ENCODE results near the gene ANKRD17.

Gene ANKRD17

DNA sequence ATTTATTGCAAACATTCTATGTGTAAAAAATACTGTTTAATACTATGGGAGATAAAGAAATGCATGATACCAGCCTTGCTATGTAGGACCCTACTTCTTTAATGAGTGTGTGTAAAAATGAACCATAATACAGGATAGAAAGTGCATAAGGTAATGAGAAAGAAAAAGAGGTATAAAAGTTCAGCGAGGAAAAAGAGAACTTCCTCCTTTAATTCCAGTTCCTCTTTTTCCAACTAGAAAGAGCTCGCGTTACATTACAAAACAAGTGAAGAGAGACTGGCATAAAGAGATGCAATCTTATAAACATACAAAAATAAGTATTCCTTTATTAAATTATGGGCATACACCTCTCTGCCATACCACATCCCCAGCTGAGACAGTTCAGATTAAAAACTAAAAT is 77.4 kb downstream of the ANKRD17 start:
- Histone ChIP-seq H3K18ac (ENCODE audit: low read length) (no peak overlapping the region), H3K27me3 (ENCODE audit: insufficient read depth, low read length, poor library complexity) (no peaks in the 10 kb centered on the region), H3K56ac (ENCODE audit: low read length) (no peak overlapping the region), H3K4ac (ENCODE audit: low read depth, low read length) (no peak overlapping the region), H2BK5ac (ENCODE audit: low read length) (no peak overlapping the region), H3K36me3 (ENCODE audit: control insufficient read depth, insufficient read depth, low read length) (no peaks in the 10 kb centered on the region), H3K79me2 (ENCODE audit: control insufficient read depth, insufficient read depth, low read length) (peaks cover 6% of the 10 kb centered on the region), H3K79me1 (ENCODE audit: low read length) (no peaks in the 10 kb centered on the region), H3K4me2 (ENCODE audit: low read length) (no peak overlapping the region), H2BK120ac (ENCODE audit: low read depth, low read length) (no peak overlapping the region), H3K9ac (ENCODE audit: low read length) (no peak overlapping the region), H3K27ac (ENCODE audit: low read depth, low read length) (no peak overlapping the region), H2AK5ac (ENCODE audit: low read length) (no peak overlapping the region), H2BK15ac (replicated peaks; ENCODE audit: low read depth) (no peak overlapping the region), H3K4me1 (ENCODE audit: control insufficient read depth, low read depth, low read length) (no peaks in the 10 kb centered on the region), H4K8ac (ENCODE audit: low read depth, low read length) (no peak overlapping the region), H3K4me3 (ENCODE audit: low read length) (no peak overlapping the region), H4K5ac (ENCODE audit: low read length) (no peak overlapping the region), H3K23ac (ENCODE audit: low read length) (no peak overlapping the region)
- no peak for DNase-seq
- no CpG with 5 or more reads among the region's 3 CpGs for WGBS (ENCODE audit: extremely low coverage, insufficient coverage, low lambda C conversion rate)

DNA sequence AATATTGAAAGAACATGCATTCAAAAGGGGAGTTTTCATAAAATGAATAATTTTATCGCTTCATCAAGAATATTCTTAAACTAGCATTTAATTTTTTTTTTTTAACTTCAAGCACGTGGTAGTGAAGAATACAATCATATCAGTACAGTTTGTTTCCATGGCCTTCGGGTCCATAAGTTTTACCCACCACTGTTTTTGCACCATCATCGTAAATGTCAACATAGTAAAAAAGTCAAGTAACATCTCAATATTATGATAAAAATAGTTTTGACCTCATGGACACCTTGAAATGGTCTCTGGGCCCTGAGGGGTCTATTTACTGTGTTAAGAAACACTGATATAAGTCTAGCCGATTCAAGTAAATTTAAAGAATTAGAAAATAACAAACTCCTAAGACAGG is 80.2 kb downstream of the ANKRD17 start:
- Histone ChIP-seq H3K36me3 (ENCODE audit: control insufficient read depth, insufficient read depth, low read length) (no peaks in the 10 kb centered on the region), H3K4me3 (ENCODE audit: low read length) (no peak overlapping the region), H3K4ac (ENCODE audit: low read depth, low read length) (no peak overlapping the region)

DNA sequence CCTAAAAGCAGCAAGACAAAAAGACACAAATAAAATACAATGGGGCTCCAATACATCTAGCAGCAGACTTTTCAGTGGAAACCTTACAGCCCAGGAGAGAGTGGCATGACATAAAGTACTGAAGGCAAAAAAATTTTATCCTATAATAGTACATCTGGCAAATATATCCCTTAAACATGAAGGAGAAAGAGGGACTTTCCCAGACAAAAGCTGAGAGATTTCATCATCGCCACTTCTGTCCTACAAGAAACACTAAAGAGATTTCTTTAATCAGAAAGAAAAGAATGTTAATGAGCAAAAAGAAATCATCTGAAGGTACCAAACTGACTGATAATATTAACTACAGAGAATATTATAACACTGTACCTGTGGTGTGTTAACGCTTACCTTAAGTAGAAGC is 86.4 kb downstream of the ANKRD17 start:
- no peak overlapping the region for H3K4ac ChIP-seq (ENCODE audit: low read depth, low read length)
- no peak overlapping the region for H3K23ac ChIP-seq (ENCODE audit: low read length)
- H3K36me3 ChIP-seq (ENCODE audit: control insufficient read depth, insufficient read depth, low read length), result peaks cover 3% of the 10 kb centered on the region

More for the DNA sequence above, 80.2 kb downstream of the ANKRD17 start:
- H3K56ac ChIP-seq (ENCODE audit: low read length), result no peak overlapping the region
- no peak overlapping the region for H2BK15ac ChIP-seq (replicated peaks; ENCODE audit: low read depth)
- H2AK5ac ChIP-seq (ENCODE audit: low read length), result no peak overlapping the region
- no peak overlapping the region for H3K4me2 ChIP-seq (ENCODE audit: low read length)
- peaks cover 14% of the 10 kb centered on the region for H3K79me2 ChIP-seq (ENCODE audit: control insufficient read depth, insufficient read depth, low read length)
- no peak overlapping the region for H3K9ac ChIP-seq (ENCODE audit: low read length)
- no peak overlapping the region for H3K23ac ChIP-seq (ENCODE audit: low read length)
- DNase-seq, result no peak
- no peaks in the 10 kb centered on the region for H3K4me1 ChIP-seq (ENCODE audit: control insufficient read depth, low read depth, low read length)
- no peak overlapping the region for H2BK5ac ChIP-seq (ENCODE audit: low read length)
- H3K27me3 ChIP-seq (ENCODE audit: insufficient read depth, low read length, poor library complexity), result no peaks in the 10 kb centered on the region
- no peak overlapping the region for H3K27ac ChIP-seq (ENCODE audit: low read depth, low read length)
- no peak overlapping the region for H4K5ac ChIP-seq (ENCODE audit: low read length)
- H2BK120ac ChIP-seq (ENCODE audit: low read depth, low read length), result no peak overlapping the region
- WGBS (ENCODE audit: extremely low coverage, insufficient coverage, low lambda C conversion rate), result no CpG with 5 or more reads among the region's 5 CpGs
- H3K18ac ChIP-seq (ENCODE audit: low read length), result no peak overlapping the region
- no peak overlapping the region for H4K8ac ChIP-seq (ENCODE audit: low read depth, low read length)
- peaks cover 2% of the 10 kb centered on the region for H3K79me1 ChIP-seq (ENCODE audit: low read length)

DNA sequence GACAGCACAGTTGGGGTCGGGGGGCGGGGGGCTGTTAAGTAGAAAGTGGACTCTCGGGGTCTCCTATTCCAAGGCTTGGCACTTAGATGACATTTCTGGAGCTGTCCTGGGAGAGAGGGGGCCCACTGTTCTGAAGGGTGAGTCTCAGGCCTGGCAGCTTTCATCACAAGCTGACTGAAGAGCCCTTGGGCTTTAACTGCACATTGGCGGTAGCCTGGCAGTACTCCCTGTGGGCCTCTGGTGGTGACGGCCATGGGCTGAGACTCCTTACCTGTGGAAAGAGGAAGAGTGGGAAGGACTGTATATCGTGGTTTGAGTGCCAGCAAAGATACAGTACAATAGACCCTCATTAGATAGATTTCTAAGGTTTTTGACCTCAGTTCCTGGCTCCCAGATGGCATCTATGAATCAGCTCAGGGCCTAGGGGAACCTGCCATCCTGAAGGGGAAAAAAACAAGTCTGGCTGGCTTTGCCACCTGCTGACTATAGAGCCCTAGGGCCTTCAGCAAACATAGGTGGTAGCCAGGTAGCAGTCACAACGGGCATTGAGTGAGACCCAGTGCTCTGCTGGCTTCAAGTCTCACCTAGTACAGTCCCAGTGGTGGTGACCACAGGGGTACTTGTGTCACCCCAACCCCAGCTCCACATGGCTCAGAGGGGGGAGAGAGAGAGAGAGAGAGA is 87.9 kb downstream of the ANKRD17 start:
- no peak for DNase-seq
- H2BK5ac ChIP-seq (ENCODE audit: low read length), result no peak overlapping the region
- no peak overlapping the region for H2BK120ac ChIP-seq (ENCODE audit: low read depth, low read length)
- no peak overlapping the region for H3K4me3 ChIP-seq (ENCODE audit: low read length)
- H3K4ac ChIP-seq (ENCODE audit: low read depth, low read length), result no peak overlapping the region
- peaks cover 3% of the 10 kb centered on the region for H3K36me3 ChIP-seq (ENCODE audit: control insufficient read depth, insufficient read depth, low read length)
- H3K9ac ChIP-seq (ENCODE audit: low read length), result no peak overlapping the region
- peaks cover 18% of the 10 kb centered on the region for H3K79me1 ChIP-seq (ENCODE audit: low read length)
- H3K27ac ChIP-seq (ENCODE audit: low read depth, low read length), result no peak overlapping the region
- H3K56ac ChIP-seq (ENCODE audit: low read length), result no peak overlapping the region
- no peak overlapping the region for H3K23ac ChIP-seq (ENCODE audit: low read length)
- WGBS (ENCODE audit: extremely low coverage, insufficient coverage, low lambda C conversion rate), result no CpG with 5 or more reads among the region's 7 CpGs
- H3K18ac ChIP-seq (ENCODE audit: low read length), result no peak overlapping the region
- H2BK15ac ChIP-seq (replicated peaks; ENCODE audit: low read depth), result no peak overlapping the region
- H4K5ac ChIP-seq (ENCODE audit: low read length), result no peak overlapping the region
- H3K27me3 ChIP-seq (ENCODE audit: insufficient read depth, low read length, poor library complexity), result no peaks in the 10 kb centered on the region
- H2AK5ac ChIP-seq (ENCODE audit: low read length), result no peak overlapping the region
- H3K4me1 ChIP-seq (ENCODE audit: control insufficient read depth, low read depth, low read length), result no peaks in the 10 kb centered on the region
- no peak overlapping the region for H3K4me2 ChIP-seq (ENCODE audit: low read length)
- H3K79me2 ChIP-seq (ENCODE audit: control insufficient read depth, insufficient read depth, low read length), result peaks cover 23% of the 10 kb centered on the region
- no peak overlapping the region for H4K8ac ChIP-seq (ENCODE audit: low read depth, low read length)

More for the DNA sequence above, 86.4 kb downstream of the ANKRD17 start:
- Histone ChIP-seq H3K27me3 (ENCODE audit: insufficient read depth, low read length, poor library complexity) (no peaks in the 10 kb centered on the region), H3K56ac (ENCODE audit: low read length) (no peak overlapping the region), H3K4me2 (ENCODE audit: low read length) (no peak overlapping the region), H3K4me1 (ENCODE audit: control insufficient read depth, low read depth, low read length) (no peaks in the 10 kb centered on the region), H4K8ac (ENCODE audit: low read depth, low read length) (no peak overlapping the region), H3K18ac (ENCODE audit: low read length) (no peak overlapping the region), H3K27ac (ENCODE audit: low read depth, low read length) (no peak overlapping the region), H2BK120ac (ENCODE audit: low read depth, low read length) (no peak overlapping the region), H2BK5ac (ENCODE audit: low read length) (no peak overlapping the region), H2BK15ac (replicated peaks; ENCODE audit: low read depth) (no peak overlapping the region), H4K5ac (ENCODE audit: low read length) (no peak overlapping the region), H3K79me1 (ENCODE audit: low read length) (peaks cover 16% of the 10 kb centered on the region), H3K4me3 (ENCODE audit: low read length) (no peak overlapping the region), H3K9ac (ENCODE audit: low read length) (no peak overlapping the region), H3K79me2 (ENCODE audit: control insufficient read depth, insufficient read depth, low read length) (peaks cover 26% of the 10 kb centered on the region), H2AK5ac (ENCODE audit: low read length) (no peak overlapping the region)
- no peak for DNase-seq
- no CpG with 5 or more reads among the region's 2 CpGs for WGBS (ENCODE audit: extremely low coverage, insufficient coverage, low lambda C conversion rate)

DNA sequence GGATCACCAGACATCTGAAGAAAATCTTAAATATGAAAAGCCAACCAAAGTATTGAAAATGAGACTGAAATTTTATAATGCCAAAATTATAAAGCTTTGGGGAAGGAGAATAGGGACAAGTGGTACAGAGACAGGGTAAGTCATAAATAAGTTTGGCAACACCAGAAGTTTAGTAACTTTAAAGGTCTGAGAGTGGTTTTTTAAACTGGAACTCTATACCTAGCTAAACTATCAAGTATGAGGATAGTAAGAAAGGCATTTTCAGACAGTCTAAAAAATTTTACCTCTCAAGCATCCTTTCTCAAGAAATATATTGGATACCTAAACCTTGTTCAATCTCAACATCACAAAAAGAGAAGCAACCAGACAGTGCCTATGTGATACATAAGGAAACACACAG is 92.4 kb downstream of the ANKRD17 start:
- Histone ChIP-seq H2AK5ac (ENCODE audit: low read length) (no peak overlapping the region), H3K56ac (ENCODE audit: low read length) (no peak overlapping the region), H3K79me1 (ENCODE audit: low read length) (peaks cover 21% of the 10 kb centered on the region), H4K5ac (ENCODE audit: low read length) (no peak overlapping the region), H3K36me3 (ENCODE audit: control insufficient read depth, insufficient read depth, low read length) (peaks cover 5% of the 10 kb centered on the region), H3K9ac (ENCODE audit: low read length) (no peak overlapping the region), H3K4me2 (ENCODE audit: low read length) (no peak overlapping the region), H3K18ac (ENCODE audit: low read length) (no peak overlapping the region), H3K4ac (ENCODE audit: low read depth, low read length) (no peak overlapping the region), H3K4me3 (ENCODE audit: low read length) (no peak overlapping the region), H2BK15ac (replicated peaks; ENCODE audit: low read depth) (no peak overlapping the region), H2BK120ac (ENCODE audit: low read depth, low read length) (no peak overlapping the region), H3K27me3 (ENCODE audit: insufficient read depth, low read length, poor library complexity) (no peaks in the 10 kb centered on the region), H4K8ac (ENCODE audit: low read depth, low read length) (no peak overlapping the region), H2BK5ac (ENCODE audit: low read length) (no peak overlapping the region), H3K79me2 (ENCODE audit: control insufficient read depth, insufficient read depth, low read length) (peaks cover 18% of the 10 kb centered on the region), H3K27ac (ENCODE audit: low read depth, low read length) (no peak overlapping the region), H3K4me1 (ENCODE audit: control insufficient read depth, low read depth, low read length) (no peaks in the 10 kb centered on the region), H3K23ac (ENCODE audit: low read length) (no peak overlapping the region)
- DNase-seq, result no peak

DNA sequence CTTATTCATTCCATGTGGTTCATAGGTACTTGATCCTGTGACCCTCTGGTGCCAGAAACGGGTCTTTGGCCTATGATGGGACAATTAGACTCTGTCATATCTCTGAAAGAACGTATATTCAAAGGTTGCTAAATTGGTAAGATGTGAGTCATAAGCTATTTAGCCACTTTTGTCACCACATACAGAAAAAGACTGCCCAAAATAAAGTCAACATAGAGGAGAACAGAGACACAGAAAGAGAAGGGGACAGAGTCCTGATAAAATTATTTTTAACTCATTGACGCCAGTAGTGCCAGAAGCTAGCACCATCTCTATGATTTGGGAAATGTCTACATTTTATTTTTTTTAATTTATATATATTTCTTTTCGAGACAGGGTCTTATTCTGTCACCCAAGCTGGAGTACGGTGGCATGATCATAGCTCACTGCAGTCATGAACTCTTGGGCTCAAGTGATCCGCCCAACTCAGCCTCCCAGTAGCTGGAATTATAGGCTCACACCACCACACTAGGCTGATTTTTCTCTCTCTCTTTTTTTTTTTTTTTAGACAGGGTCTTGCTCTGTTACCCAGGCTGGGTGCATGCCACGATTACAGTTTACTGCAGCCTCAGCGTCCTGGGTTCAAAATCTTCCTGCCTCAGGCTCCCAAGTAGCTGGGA is 96.9 kb downstream of the ANKRD17 start:
- H3K18ac ChIP-seq (ENCODE audit: low read length), result no peak overlapping the region
- H3K36me3 ChIP-seq (ENCODE audit: control insufficient read depth, insufficient read depth, low read length), result peaks cover 2% of the 10 kb centered on the region
- no peak for DNase-seq
- H3K79me1 ChIP-seq (ENCODE audit: low read length), result peaks cover 10% of the 10 kb centered on the region
- H3K27me3 ChIP-seq (ENCODE audit: insufficient read depth, low read length, poor library complexity), result no peaks in the 10 kb centered on the region
- H3K4ac ChIP-seq (ENCODE audit: low read depth, low read length), result no peak overlapping the region
- no peak overlapping the region for H2BK5ac ChIP-seq (ENCODE audit: low read length)
- no peak overlapping the region for H3K4me3 ChIP-seq (ENCODE audit: low read length)
- no peak overlapping the region for H2BK120ac ChIP-seq (ENCODE audit: low read depth, low read length)
- no peak overlapping the region for H3K27ac ChIP-seq (ENCODE audit: low read depth, low read length)
- no peak overlapping the region for H3K9ac ChIP-seq (ENCODE audit: low read length)
- H3K23ac ChIP-seq (ENCODE audit: low read length), result no peak overlapping the region
- H3K4me2 ChIP-seq (ENCODE audit: low read length), result no peak overlapping the region
- H4K8ac ChIP-seq (ENCODE audit: low read depth, low read length), result no peak overlapping the region
- peaks cover 7% of the 10 kb centered on the region for H3K79me2 ChIP-seq (ENCODE audit: control insufficient read depth, insufficient read depth, low read length)
- no peak overlapping the region for H4K5ac ChIP-seq (ENCODE audit: low read length)
- no CpG with 5 or more reads among the region's 8 CpGs for WGBS (ENCODE audit: extremely low coverage, insufficient coverage, low lambda C conversion rate)
- H2AK5ac ChIP-seq (ENCODE audit: low read length), result no peak overlapping the region
- no peak overlapping the region for H2BK15ac ChIP-seq (replicated peaks; ENCODE audit: low read depth)
- no peak overlapping the region for H3K56ac ChIP-seq (ENCODE audit: low read length)
- no peaks in the 10 kb centered on the region for H3K4me1 ChIP-seq (ENCODE audit: control insufficient read depth, low read depth, low read length)

All from mesendoderm (in vitro differentiated cells).